K562 (cell line): ENCODE measurements around the gene SLC1A2. TPM values are rescaled to one million over a fixed set of nuclear protein-coding genes. Genes with fewer than 3 reads are reported as not detected.

ENCODE experiments used
- ATAC-seq: fragments of 200-7000 bp; cut with Tn5 transposase; 3 replicates; pipeline ENCODE4 v1.9.1; 2020; ENCODE audit warnings: moderate library complexity
- BruUV-seq: library from RNA; stranded (reverse); fragments of 400-500 nt; replicated peaks from 2 replicates; lab custom pipeline; 2021; lab: Mats Ljungman, UMichigan
- CTCF ChIA-PET: fragments of 300-600 bp; formaldehyde crosslinking; extraction: SDS; loops from one replicate; lab custom pipeline; 2021; ENCODE audit warnings: low intra/inter-chr PET ratio; lab: Yijun Ruan, JAX
- POLR2A ChIA-PET: fragments of 300-600, 350-650 bp; sonication (Branson Sonifier 250); formaldehyde crosslinking; extraction: SDS; loops from one replicate; lab custom pipeline; 2021; ENCODE audit warnings: antibody characterized with exemption, inconsistent platforms; lab: Yijun Ruan, JAX
- DNase-seq, 4 experiments: peaks; one replicate each; pipeline versions ENCODE4 v3.0.0 to v3.0.0-alpha.2; 2011 to 2018; ENCODE audit warnings: low spot score in 3 of 4, mixed read lengths in 3 of 4; ENCODE audit errors: extremely low read depth in 1 of 4
- FAIRE-seq: peaks from 2 replicates; lab custom pipeline; 2011; peaks lifted over from hg19 to GRCh38; lab: Jason Lieb, UNC
- H2AFZ ChIP-seq: 2 replicates; pipeline ENCODE4 v1.6.0; 2011; ENCODE audit warnings: low read depth, low read length, control low read depth, inconsistent platforms
- H3K27ac ChIP-seq: fragments of 200-600 bp; 3 replicates; pipeline ENCODE4 v1.8.0; 2011; ENCODE audit warnings: low read depth, mild to moderate bottlenecking, control low read depth, inconsistent platforms, low read length, moderate library complexity, mixed read lengths; ENCODE audit errors: extremely low read depth
- H3K27me3 ChIP-seq, 2 experiments: fragments of 300-600 bp in 1 of 2; 2 replicates in 1 of 2; 3 replicates in 1 of 2; pipeline versions ENCODE4 v1.6.0 to v1.8.0; 2011; ENCODE audit warnings: inconsistent platforms in 2 of 2, low read length in 2 of 2, mild to moderate bottlenecking in 1 of 2, mixed read lengths in 1 of 2, moderate library complexity in 1 of 2; ENCODE audit not compliant: control insufficient read depth in 2 of 2, insufficient read depth in 2 of 2
- H3K36me3 ChIP-seq: fragments of 300-600 bp; 3 replicates; pipeline ENCODE4 v1.8.0; 2011; ENCODE audit warnings: mild to moderate bottlenecking, low read length, inconsistent platforms; ENCODE audit not compliant: control insufficient read depth, insufficient read depth
- H3K4me1 ChIP-seq, 2 experiments: fragments of 200-600 bp in 1 of 2; replicated peaks in 1 of 2; 2 replicates in 1 of 2; 3 replicates in 1 of 2; pipeline versions ENCODE4 v1.5.1 to v1.8.0; 2011; ENCODE audit warnings: inconsistent platforms in 2 of 2, low read length in 2 of 2, mild to moderate bottlenecking in 1 of 2, mixed read lengths in 1 of 2, moderate library complexity in 1 of 2; ENCODE audit not compliant: control insufficient read depth in 2 of 2, insufficient read depth in 2 of 2
- H3K4me2 ChIP-seq: 2 replicates; pipeline ENCODE4 v1.6.1; 2011; ENCODE audit warnings: low read length, control low read depth, inconsistent platforms, mixed read lengths; ENCODE audit not compliant: insufficient read depth
- H3K4me3 ChIP-seq: fragments of 200-600 bp; sonication (generic), shearing (Covaris generic); 2 replicates; pipeline ENCODE4 v1.5.1; 2016; ENCODE audit warnings: control low read depth, inconsistent platforms
- H3K79me2 ChIP-seq: fragments of 200-600 bp; 3 replicates; pipeline ENCODE4 v1.8.0; 2011; ENCODE audit warnings: low read length, inconsistent platforms; ENCODE audit not compliant: control insufficient read depth, insufficient read depth
- H3K9ac ChIP-seq, 2 experiments: 2 replicates each; pipeline versions ENCODE4 v1.6.0 to v1.6.1; 2011; ENCODE audit warnings: low read depth in 2 of 2, low read length in 2 of 2, control low read depth in 1 of 2, inconsistent platforms in 1 of 2, mild to moderate bottlenecking in 1 of 2, mixed read lengths in 1 of 2; ENCODE audit not compliant: insufficient read depth in 1 of 2
- H3K9me1 ChIP-seq: one replicate; pipeline ENCODE4 v1.6.0; 2011; ENCODE audit warnings: inconsistent platforms, mild to moderate bottlenecking, low read length, moderate library complexity; ENCODE audit not compliant: control insufficient read depth, insufficient read depth
- H3K9me3 ChIP-seq: replicated peaks from 2 replicates; pipeline ENCODE4 v1.5.1; 2011; ENCODE audit warnings: low read depth, low read length, inconsistent platforms; ENCODE audit not compliant: control insufficient read depth, insufficient read depth
- H4K20me1 ChIP-seq: replicated peaks from 2 replicates; pipeline ENCODE4 v1.6.1; 2011; ENCODE audit warnings: low read length, inconsistent platforms, mixed read lengths; ENCODE audit not compliant: control insufficient read depth, insufficient read depth
- DMBX1 ChIP-seq: fragments of 250-450 bp; sonication (Bioruptor Pico); IDR thresholded peaks from 2 replicates; pipeline ENCODE4 v1.8.0; 2022; ENCODE audit warnings: inconsistent platforms, mild to moderate bottlenecking, moderate library complexity, borderline replicate concordance
- ELF2 ChIP-seq: fragments of 250-450 bp; sonication (Bioruptor Pico); IDR thresholded peaks from 2 replicates; pipeline ENCODE4 v1.5.0; 2021; ENCODE audit warnings: mild to moderate bottlenecking
- ERF ChIP-seq: fragments of 450-650 bp; formaldehyde crosslinking; IDR thresholded peaks from 2 replicates; pipeline ENCODE4 v1.4.0; 2020; ENCODE audit warnings: mild to moderate bottlenecking, mixed read lengths
- RFX1 ChIP-seq: fragments of 450-650 bp; IDR thresholded peaks from 2 replicates; pipeline ENCODE4 v1.6.1; 2016; ENCODE audit warnings: mild to moderate bottlenecking, moderate library complexity
- WGBS: fragments of 100-300 bp; shearing (Covaris generic); methylation state at CpG from one replicate; pipeline ENCODE4 v1.1.6; 2016; ENCODE audit warnings: low coverage, mixed read lengths; ENCODE audit not compliant: insufficient coverage; ENCODE audit errors: missing lambda C conversion rate; 5-methylcytosine and 5-hydroxymethylcytosine counted together
- in situ Hi-C: fragments of 300-500 bp; cut with MboI; formaldehyde crosslinking; loops from 4 replicates; pipeline ENCODE4 v1.15.0; 2018; ENCODE audit warnings: inconsistent platforms, mixed read lengths
- intact Hi-C: fragments of 100-400 bp; cut with micrococcal nuclease; formaldehyde crosslinking; loops from 2 replicates; pipeline ENCODE4 v1.14.2; 2022
- polyA plus RNA-seq, 8 experiments: library from polyadenylated mRNA; depleted of rRNA in 4 of 8; stranded (reverse) in 5 of 8; unstranded in 3 of 8; fragments of >200 nt; fragmentation: Nextera tagmentation in 2 of 8; fragmentation: Illumina TruSeq in 1 of 8; extraction: Ambion mirVana in 2 of 8; extraction: Trizol in 1 of 8; gene quantifications; 2 replicates each; pipeline versions ENCODE4 v1.2.1 to v1.2.3, GENCODE V29; 2011 to 2014; ENCODE audit warnings: inconsistent platforms in 1 of 8, missing spikeins in 1 of 8
- total RNA-seq, 7 experiments: library from RNA; depleted of rRNA in 6 of 7; stranded (reverse); fragments of >200 nt in 6 of 7; fragmentation: Illumina TruSeq in 2 of 7; extraction: Trizol in 2 of 7; gene quantifications; 2 replicates each; pipeline versions ENCODE4 v1.2.1 to v1.2.3, GENCODE V29; 2011 to 2021; ENCODE audit warnings: low replicate concordance in 1 of 7
- TF ChIP-seq, protein P1 (sequence below): fragments of 450-650 bp; IDR thresholded peaks from 2 replicates; pipeline ENCODE4 v1.6.1; 2016; ENCODE audit warnings: borderline replicate concordance
- TF ChIP-seq, protein P2 (sequence below): sonication (generic); formaldehyde crosslinking; IDR thresholded peaks from 2 replicates; pipeline ENCODE4 v1.8.0; 2022; ENCODE audit warnings: mild to moderate bottlenecking, low read depth, missing genetic modification reagents

SLC1A2 gene
- total and polyA plus RNA-seq, 9 of the 15 experiments (the other 6 are each of a cell fraction or from before 2014, with no cell fraction given) = 0.03 to 0.07 (median 0.04) TPM; not detected in 5

DNA sequence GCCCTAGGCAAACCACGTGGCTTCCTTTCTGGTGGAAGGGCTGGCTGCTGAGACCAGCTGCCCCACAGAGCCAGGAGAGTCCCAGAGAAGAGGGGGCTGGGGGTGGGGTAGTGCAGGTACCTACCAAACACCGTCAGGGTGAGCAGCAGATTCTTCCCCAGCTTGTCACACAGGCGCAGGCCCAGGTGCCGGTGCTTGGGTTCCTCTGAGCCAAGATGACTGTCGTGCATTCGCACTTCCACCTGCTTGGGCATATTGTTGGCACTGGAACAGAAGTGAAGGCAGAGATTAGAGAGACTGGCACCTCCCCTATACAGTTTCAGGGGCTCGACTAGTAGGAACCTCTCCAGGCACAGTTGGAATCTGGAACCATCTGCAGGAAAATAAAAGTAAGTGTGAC is 102.1 kb downstream of the SLC1A2 start:
- no peak for ATAC-seq
- H3K4me1 ChIP-seq = no peaks in the 10 kb centered on the region; a peak in 2 of 5 replicates
- no peaks in the 10 kb centered on the region for H3K9me3 ChIP-seq
- no peak overlapping the region for H3K27ac ChIP-seq
- 3% methylated on average over 7 of the region's 7 CpGs for WGBS
- H3K9me1 ChIP-seq = no peaks in the 10 kb centered on the region
- no peak for TF ChIP-seq ELF2 (CRISPR knock-in tag)
- no peak for TF ChIP-seq ERF (CRISPR knock-in tag)
- TF ChIP-seq DMBX1 (CRISPR knock-in tag) = no peak
- no peak for TF ChIP-seq RFX1
- TF ChIP-seq, protein P1, sequence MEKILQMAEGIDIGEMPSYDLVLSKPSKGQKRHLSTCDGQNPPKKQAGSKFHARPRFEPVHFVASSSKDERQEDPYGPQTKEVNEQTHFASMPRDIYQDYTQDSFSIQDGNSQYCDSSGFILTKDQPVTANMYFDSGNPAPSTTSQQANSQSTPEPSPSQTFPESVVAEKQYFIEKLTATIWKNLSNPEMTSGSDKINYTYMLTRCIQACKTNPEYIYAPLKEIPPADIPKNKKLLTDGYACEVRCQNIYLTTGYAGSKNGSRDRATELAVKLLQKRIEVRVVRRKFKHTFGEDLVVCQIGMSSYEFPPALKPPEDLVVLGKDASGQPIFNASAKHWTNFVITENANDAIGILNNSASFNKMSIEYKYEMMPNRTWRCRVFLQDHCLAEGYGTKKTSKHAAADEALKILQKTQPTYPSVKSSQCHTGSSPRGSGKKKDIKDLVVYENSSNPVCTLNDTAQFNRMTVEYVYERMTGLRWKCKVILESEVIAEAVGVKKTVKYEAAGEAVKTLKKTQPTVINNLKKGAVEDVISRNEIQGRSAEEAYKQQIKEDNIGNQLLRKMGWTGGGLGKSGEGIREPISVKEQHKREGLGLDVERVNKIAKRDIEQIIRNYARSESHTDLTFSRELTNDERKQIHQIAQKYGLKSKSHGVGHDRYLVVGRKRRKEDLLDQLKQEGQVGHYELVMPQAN = no peak
- TF ChIP-seq, protein P2, sequence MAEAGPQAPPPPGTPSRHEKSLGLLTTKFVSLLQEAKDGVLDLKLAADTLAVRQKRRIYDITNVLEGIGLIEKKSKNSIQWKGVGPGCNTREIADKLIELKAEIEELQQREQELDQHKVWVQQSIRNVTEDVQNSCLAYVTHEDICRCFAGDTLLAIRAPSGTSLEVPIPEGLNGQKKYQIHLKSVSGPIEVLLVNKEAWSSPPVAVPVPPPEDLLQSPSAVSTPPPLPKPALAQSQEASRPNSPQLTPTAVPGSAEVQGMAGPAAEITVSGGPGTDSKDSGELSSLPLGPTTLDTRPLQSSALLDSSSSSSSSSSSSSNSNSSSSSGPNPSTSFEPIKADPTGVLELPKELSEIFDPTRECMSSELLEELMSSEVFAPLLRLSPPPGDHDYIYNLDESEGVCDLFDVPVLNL = no peak
- TF ChIP-seq, all 486 proteins: peak for 0
- intact Hi-C loops (no loop called here), in situ Hi-C loops (no loop called here)
- ChIA-PET POLR2A (interaction anchor here (0.7 kb wide), 1 partner anchor 9 kb away, joined by 5 read pairs; no protein-coding TSS in a partner anchor), CTCF (no interaction called here)
- DNase-seq (no peak), FAIRE-seq (no peak)
- Histone ChIP-seq H3K36me3 (no peaks in the 10 kb centered on the region), H3K4me3 (no peak overlapping the region), H2AFZ (no peak overlapping the region), H3K27me3 (peaks cover under 1 to 2% of the 10 kb centered on the region in 2 experiments; a peak in 2 of 5 replicates), H4K20me1 (no peaks in the 10 kb centered on the region), H3K9ac (no peak overlapping the region), H3K79me2 (no peaks in the 10 kb centered on the region), H3K4me2 (no peak overlapping the region)
- BruUV-seq = no TSS peak
